SK-N-SH (cell line): ENCODE data around the gene ALDH5A1. TPM values are rescaled to one million over a fixed set of nuclear protein-coding genes. Genes with fewer than 3 reads are reported as not detected.
A peak's percentile ranks its signal among the peaks of the same experiment; 100 is the strongest.
"Not testable (repeated sequence)": the region's sequence is repeated elsewhere in the genome, so short reads cannot be mapped to it uniquely, and the experiment has no call there.

Experiments used
- CTCF ChIA-PET: fragments of 300-600, 350-600 bp; formaldehyde crosslinking; extraction: SDS; loops from one replicate; lab custom pipeline; 2021; lab: Yijun Ruan, JAX
- POLR2A ChIA-PET: fragments of 350-600 bp; sonication (Branson Sonifier 250); formaldehyde crosslinking; extraction: SDS; loops from one replicate; lab custom pipeline; 2020; ENCODE audit warnings: antibody characterized with exemption, inconsistent platforms; lab: Yijun Ruan, JAX
- DNase-seq: peaks from one replicate; pipeline ENCODE4 v3.0.0; 2012
- H2AFZ ChIP-seq: fragments of 200-600 bp; sonication (generic); 2 replicates; pipeline ENCODE4 v1.8.1; 2016; ENCODE audit warnings: antibody characterized with exemption, mild to moderate bottlenecking, low read depth
- H3F3A ChIP-seq: fragments of 200-600 bp; sonication (generic); replicated peaks from 2 replicates; pipeline ENCODE3; 2016; ENCODE audit warnings: antibody characterized with exemption, mild to moderate bottlenecking; ENCODE audit not compliant: insufficient read depth
- H3K27ac ChIP-seq, 2 experiments: fragments of 200-500 bp in 1 of 2; fragments of 200-600 bp in 1 of 2; sonication (Bioruptor generic) in 1 of 2; sonication (generic), shearing (Covaris generic) in 1 of 2; 2 replicates each; pipeline versions ENCODE4 v1.5.1 to v1.6.1; 2014 to 2016; ENCODE audit warnings: low read depth in 2 of 2, inconsistent platforms in 1 of 2, low read length in 1 of 2, mild to moderate bottlenecking in 1 of 2, mixed read lengths in 1 of 2
- H3K27me3 ChIP-seq: fragments of 200-600 bp; sonication (generic), shearing (Covaris generic); 2 replicates; pipeline ENCODE4 v1.6.1; 2016; ENCODE audit warnings: mixed run types; ENCODE audit not compliant: insufficient read depth
- H3K36me3 ChIP-seq, 2 experiments: fragments of 200-500 bp in 1 of 2; fragments of 200-600 bp in 1 of 2; sonication (Bioruptor generic) in 1 of 2; sonication (generic) in 1 of 2; replicated peaks in 1 of 2; 2 replicates each; pipeline versions ENCODE3 to v1.5.1; 2014 to 2016; ENCODE audit warnings: low read length in 1 of 2, mild to moderate bottlenecking in 1 of 2; ENCODE audit not compliant: insufficient read depth in 2 of 2, control insufficient read depth in 1 of 2
- H3K4me1 ChIP-seq, 2 experiments: fragments of 200-500 bp in 1 of 2; fragments of 200-600 bp in 1 of 2; sonication (Bioruptor generic) in 1 of 2; sonication (generic), shearing (Covaris generic) in 1 of 2; 2 replicates each; pipeline versions ENCODE4 v1.5.1 to v1.6.1; 2014 to 2016; ENCODE audit warnings: low read depth in 1 of 2, low read length in 1 of 2, mixed run types in 1 of 2; ENCODE audit not compliant: insufficient read depth in 2 of 2, control insufficient read depth in 1 of 2
- H3K4me2 ChIP-seq: fragments of 200-600 bp; sonication (generic), shearing (Covaris generic); 2 replicates; pipeline ENCODE4 v1.6.1; 2017; ENCODE audit warnings: mixed run types
- H3K4me3 ChIP-seq, 2 experiments: fragments of 200-500 bp in 1 of 2; fragments of 200-600 bp in 1 of 2; sonication (Bioruptor generic) in 1 of 2; sonication (generic), shearing (Covaris generic) in 1 of 2; 2 replicates each; pipeline versions ENCODE4 v1.5.1 to v1.8.1; 2014 to 2016; ENCODE audit warnings: low read depth in 2 of 2, inconsistent platforms in 1 of 2, low read length in 1 of 2, mild to moderate bottlenecking in 1 of 2, mixed read lengths in 1 of 2, moderate library complexity in 1 of 2
- H3K79me2 ChIP-seq: fragments of 200-600 bp; sonication (generic); 2 replicates; pipeline ENCODE4 v1.8.1; 2017; ENCODE audit warnings: mild to moderate bottlenecking; ENCODE audit not compliant: insufficient read depth
- H3K9ac ChIP-seq: fragments of 200-600 bp; sonication (generic); 2 replicates; pipeline ENCODE4 v1.6.1; 2017; ENCODE audit warnings: mixed run types
- H3K9me2 ChIP-seq: fragments of 200-600 bp; sonication (generic); 2 replicates; pipeline ENCODE4 v1.6.1; 2017; ENCODE audit warnings: mixed run types
- H3K9me3 ChIP-seq: fragments of 200-600 bp; sonication (generic); 2 replicates; pipeline ENCODE4 v1.6.1; 2017; ENCODE audit warnings: mixed run types, mild to moderate bottlenecking, moderate library complexity
- H4K20me1 ChIP-seq: fragments of 200-600 bp; sonication (generic); 2 replicates; pipeline ENCODE4 v1.6.1; 2017; ENCODE audit warnings: mild to moderate bottlenecking, mixed run types; ENCODE audit not compliant: insufficient read depth
- FOSL2 ChIP-seq: IDR thresholded peaks from 2 replicates; pipeline ENCODE4 v1.4.0; 2012; ENCODE audit warnings: low read depth, mild to moderate bottlenecking, moderate library complexity, borderline replicate concordance
- GABPA ChIP-seq: IDR thresholded peaks from 2 replicates; pipeline ENCODE4 v1.4.0; 2012; ENCODE audit warnings: low read depth, mild to moderate bottlenecking
- GATA2 ChIP-seq: sonication (generic); formaldehyde crosslinking; IDR thresholded peaks from 2 replicates; pipeline ENCODE4 v1.5.0; 2020; ENCODE audit warnings: mild to moderate bottlenecking, missing genetic modification reagents
- NRF1 ChIP-seq: IDR thresholded peaks from 2 replicates; pipeline ENCODE4 v1.6.1; 2012; ENCODE audit warnings: low read depth, mild to moderate bottlenecking, low read length
- RCOR1 ChIP-seq: fragments of 150-350 bp; IDR thresholded peaks from 2 replicates; pipeline ENCODE4 v1.6.1; 2017; ENCODE audit warnings: antibody characterized with exemption, low read length
- TCF12 ChIP-seq: IDR thresholded peaks from 2 replicates; pipeline ENCODE4 v1.4.0; 2012
- TEAD4 ChIP-seq: IDR thresholded peaks from 2 replicates; pipeline ENCODE4 v1.4.0; 2012; ENCODE audit warnings: mild to moderate bottlenecking, borderline replicate concordance; ENCODE audit not compliant: insufficient read depth
- USF1 ChIP-seq: IDR thresholded peaks from 2 replicates; pipeline ENCODE4 v1.4.0; 2012; ENCODE audit warnings: low read depth, borderline replicate concordance
- YY1 ChIP-seq: IDR thresholded peaks from 2 replicates; pipeline ENCODE4 v1.4.0; 2012; ENCODE audit warnings: low read depth, mild to moderate bottlenecking
- WGBS: methylation state at CpG from one replicate; pipeline ENCODE4 v1.1.6; 2017; ENCODE audit warnings: low lambda C conversion rate; 5-methylcytosine and 5-hydroxymethylcytosine counted together
- polyA plus RNA-seq, 3 experiments: library from polyadenylated mRNA; depleted of rRNA; stranded (reverse); fragments of >200 nt; gene quantifications; 2 replicates each; pipeline ENCODE4 v1.2.3, GENCODE V29; 2012

Gene ALDH5A1
- polyA plus RNA-seq, 1 of the 3 experiments (the other 2 are of a cell fraction) = 3.0 TPM

GRCh38 chr6:24504287-24504648 is 9.5 kb downstream of the ALDH5A1 start:
- POLR2A ChIA-PET = no interaction called here
- no peaks in the 10 kb centered on the region for H3K9me3 ChIP-seq
- H2AFZ ChIP-seq = no peak overlapping the region
- TF ChIP-seq GATA2 (CRISPR knock-in tag) (no peak), TEAD4 (no peak), NRF1 (no peak), FOSL2 (no peak)
- no peaks in the 10 kb centered on the region for H3K79me2 ChIP-seq
- H3F3A ChIP-seq = no peaks in the 10 kb centered on the region
- H3K9me2 ChIP-seq = no peaks in the 10 kb centered on the region
- H4K20me1 ChIP-seq = no peaks in the 10 kb centered on the region
- WGBS = 100% methylated on average over 1 of the region's 1 CpG
- no peak overlapping the region for H3K4me2 ChIP-seq
- CTCF ChIA-PET = interaction anchor here (0.8 to 1.2 kb wide), 2 partner anchors 17 to 74 kb away, joined by 3 to 4 read pairs; no protein-coding TSS in a partner anchor
- DNase-seq = no peak
- no peak overlapping the region for H3K4me3 ChIP-seq
- peaks cover 0 to 6% of the 10 kb centered on the region in 2 experiments; a peak in 1 of 4 replicates for H3K4me1 ChIP-seq
- H3K9ac ChIP-seq = no peak overlapping the region
- H3K36me3 ChIP-seq = no peaks in the 10 kb centered on the region
- H3K27me3 ChIP-seq = no peaks in the 10 kb centered on the region
- peak overlapping the region in 1 of 2 experiments; percentile 54; a peak in 2 of 4 replicates for H3K27ac ChIP-seq

GRCh38 chr6:24504649-24505586 is 10.1 kb downstream of the ALDH5A1 start:
- no peaks in the 10 kb centered on the region for H3K79me2 ChIP-seq
- CTCF ChIA-PET = interaction anchor here (0.8 to 1.2 kb wide), 2 partner anchors 16 to 74 kb away, joined by 3 to 4 read pairs; no protein-coding TSS in a partner anchor
- H3K9me2 ChIP-seq = no peaks in the 10 kb centered on the region
- H3F3A ChIP-seq = no peaks in the 10 kb centered on the region
- no peaks in the 10 kb centered on the region for H4K20me1 ChIP-seq
- H3K27ac ChIP-seq = peak overlapping the region in 1 of 2 experiments; percentile 54; a peak in 2 of 4 replicates
- H3K9ac ChIP-seq = no peak overlapping the region
- H3K4me1 ChIP-seq = peaks cover 0 to 6% of the 10 kb centered on the region in 2 experiments; a peak in 1 of 4 replicates
- H3K36me3 ChIP-seq = no peaks in the 10 kb centered on the region
- no peak overlapping the region for H3K4me2 ChIP-seq
- H3K27me3 ChIP-seq = no peaks in the 10 kb centered on the region
- H3K4me3 ChIP-seq = no peak overlapping the region
- 82% methylated on average over 14 of the region's 14 CpGs for WGBS
- DNase-seq = peak; percentile 45
- TF ChIP-seq TCF12 (peak; percentile 69), GABPA (no peak), RCOR1 (peak; percentile 54; the same call in 1 of the 2 replicates), GATA2 (CRISPR knock-in tag) (peak; percentile 27; the same call in 1 of the 2 replicates)
- no peaks in the 10 kb centered on the region for H3K9me3 ChIP-seq
- POLR2A ChIA-PET = no interaction called here
- H2AFZ ChIP-seq = no peak overlapping the region

- no peaks in the 10 kb centered on the region for H3K36me3 ChIP-seq
- H3K27ac ChIP-seq = no peak overlapping the region
- H3K4me2 ChIP-seq = no peak overlapping the region
- H3K9me3 ChIP-seq = no peaks in the 10 kb centered on the region
- H3F3A ChIP-seq = no peaks in the 10 kb centered on the region
- no peak overlapping the region for H3K9ac ChIP-seq
- peaks cover 0 to 6% of the 10 kb centered on the region in 2 experiments; a peak in 1 of 4 replicates for H3K4me1 ChIP-seq
- CTCF ChIA-PET = interaction anchor here (1.0 kb wide), 1 partner anchor 74 kb away, joined by 3 read pairs; no protein-coding TSS in a partner anchor
- 79% methylated on average over 3 of the region's 3 CpGs for WGBS
- no peak overlapping the region for H2AFZ ChIP-seq
- TF ChIP-seq YY1 (no peak), USF1 (no peak)
- H3K27me3 ChIP-seq = no peaks in the 10 kb centered on the region
- no peaks in the 10 kb centered on the region for H3K79me2 ChIP-seq
- POLR2A ChIA-PET = no interaction called here
- H4K20me1 ChIP-seq = no peaks in the 10 kb centered on the region
- no peaks in the 10 kb centered on the region for H3K9me2 ChIP-seq
- no peak for DNase-seq
- no peak overlapping the region for H3K4me3 ChIP-seq
Observed at GRCh38 chr6:24506814-24507520, 12.2 kb downstream of the ALDH5A1 start.

DNA sequence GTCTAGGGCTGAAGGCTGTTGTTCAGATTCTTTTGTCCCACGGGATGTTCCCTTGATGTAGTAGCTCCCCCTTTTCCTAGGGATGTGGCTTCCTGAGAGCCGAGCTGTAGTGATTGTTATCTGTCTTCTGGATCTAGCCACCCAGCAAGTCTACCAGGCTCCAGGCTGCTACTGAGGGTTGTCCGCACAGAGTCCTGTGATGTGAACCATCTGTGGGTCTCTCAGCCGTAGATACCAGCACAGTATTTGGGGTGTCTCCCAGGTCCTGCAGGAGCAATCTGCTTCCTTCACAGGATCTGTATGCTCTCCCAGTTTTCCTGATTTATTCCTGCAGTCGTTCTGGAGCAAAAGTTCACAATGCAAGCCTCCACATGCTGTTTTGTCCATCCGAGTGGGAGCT is 17.2 kb downstream of the ALDH5A1 start:
- CTCF ChIA-PET = interaction anchor here (1.4 to 2.5 kb wide), 2 partner anchors 9 to 17 kb away, joined by 5 to 7 read pairs; no protein-coding TSS in a partner anchor
- H3K4me2 ChIP-seq, H3K9ac ChIP-seq, H3K9me2 ChIP-seq, H3K4me3 ChIP-seq, H3K9me3 ChIP-seq, H3K4me1 ChIP-seq, POLR2A ChIA-PET, H3K27ac ChIP-seq, DNase-seq, H3K79me2 ChIP-seq, H3K27me3 ChIP-seq, H2AFZ ChIP-seq, H3K36me3 ChIP-seq, H3F3A ChIP-seq, H4K20me1 ChIP-seq: not testable (repeated sequence)
- 56% methylated on average over 4 of the region's 6 CpGs for WGBS
